Measurements from ENCODE around the gene CLEC20A.

Gene CLEC20A

DNA sequence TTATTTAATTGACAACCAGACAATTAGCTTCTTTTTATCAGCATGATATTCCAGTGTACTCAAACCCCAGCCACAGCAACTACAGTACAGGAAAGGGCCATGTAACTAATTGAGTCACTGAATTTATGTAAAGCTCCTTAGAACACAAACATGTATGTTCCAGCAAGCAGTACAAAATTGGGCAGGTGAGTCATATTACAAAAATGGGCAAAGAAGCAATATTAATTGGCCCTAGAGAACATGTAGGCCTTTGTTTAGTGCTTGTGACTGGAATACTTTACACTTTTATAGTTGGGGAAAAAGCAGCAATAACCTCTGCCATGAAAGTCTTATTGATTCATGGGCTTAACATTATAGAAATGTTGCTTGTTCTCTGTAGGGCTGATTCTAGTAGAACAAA, 31.8 kb downstream of the CLEC20A start:
- no peak for DNase-seq

DNA sequence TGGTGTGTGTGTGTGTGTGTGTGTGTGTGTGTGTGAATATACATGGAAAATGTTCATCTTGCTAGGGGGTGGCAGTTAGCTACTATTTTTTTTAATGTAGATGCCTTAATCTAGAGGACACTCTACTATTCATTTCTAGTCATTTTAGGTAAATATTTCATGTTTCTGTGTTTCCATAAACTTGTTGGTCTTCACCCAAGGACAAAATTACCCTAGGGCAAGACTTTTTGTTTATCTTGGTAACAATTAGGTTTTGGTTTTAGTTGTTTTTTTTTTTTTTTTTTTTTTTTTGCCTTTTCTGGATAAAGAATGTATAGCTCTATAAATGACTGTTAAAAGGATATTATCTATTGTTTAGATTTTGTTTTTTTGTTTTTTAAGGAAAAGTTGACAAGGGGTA, 32.2 kb downstream of the CLEC20A start:
- no peak for DNase-seq

DNA sequence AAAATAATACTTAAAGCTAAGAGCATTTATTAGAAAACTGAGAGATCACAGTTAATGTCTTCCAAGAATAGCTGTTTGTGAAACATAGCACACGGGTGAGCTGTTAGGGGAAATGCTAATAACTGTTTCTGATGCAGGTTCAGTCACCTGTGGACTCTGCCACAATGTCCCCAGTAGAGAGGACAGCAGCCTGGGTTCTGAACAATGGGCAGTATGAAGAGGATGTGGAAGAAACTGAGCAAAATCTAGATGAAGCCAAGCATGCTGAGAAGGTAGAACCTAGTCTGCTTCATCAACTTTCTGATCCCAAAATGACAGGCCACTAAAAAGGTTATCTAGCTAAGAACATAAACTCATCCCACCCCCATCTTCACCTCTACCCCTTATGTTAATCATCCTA, 32.6 kb downstream of the CLEC20A start:
- DNase-seq = no peak

DNA sequence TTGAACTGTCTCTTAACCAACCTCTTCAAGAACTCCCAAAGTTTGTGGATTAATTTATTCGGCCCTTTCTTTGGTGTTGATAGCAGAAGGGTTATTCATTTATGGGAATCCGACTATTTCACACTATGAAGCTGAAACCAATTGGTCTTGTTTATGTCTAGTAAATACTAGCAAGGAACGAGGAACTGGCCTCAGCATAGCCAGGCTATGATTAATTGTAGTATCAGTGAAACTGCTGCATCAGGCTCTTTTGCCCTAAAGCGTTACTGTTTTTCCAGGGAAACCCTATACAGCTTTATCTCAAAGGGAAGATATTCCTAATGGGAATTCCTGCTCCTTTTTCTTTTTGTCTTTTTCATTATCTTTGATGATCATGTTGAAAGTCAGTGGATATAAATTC, 35.1 kb downstream of the CLEC20A start:
- no peak for DNase-seq

DNA sequence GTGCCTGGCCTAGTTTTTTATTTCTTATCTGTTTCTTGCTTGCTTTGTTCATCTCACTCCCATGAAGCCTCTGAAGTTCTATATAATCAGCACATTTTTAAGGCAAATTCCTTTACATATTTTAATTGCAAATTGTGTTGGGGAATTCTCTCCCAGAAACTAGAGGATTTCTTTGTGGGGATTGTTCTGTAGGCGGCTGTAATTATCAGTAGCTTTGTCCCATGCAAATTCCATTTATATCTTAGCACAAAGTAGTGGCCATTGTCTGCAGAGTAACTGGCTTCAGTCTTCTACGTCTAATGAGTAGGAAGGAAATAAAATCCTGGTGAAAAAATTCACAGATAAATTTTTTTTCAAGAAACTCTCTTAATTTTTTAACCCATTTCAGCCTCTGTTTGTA, 35.7 kb downstream of the CLEC20A start:
- DNase-seq = no peak

DNA sequence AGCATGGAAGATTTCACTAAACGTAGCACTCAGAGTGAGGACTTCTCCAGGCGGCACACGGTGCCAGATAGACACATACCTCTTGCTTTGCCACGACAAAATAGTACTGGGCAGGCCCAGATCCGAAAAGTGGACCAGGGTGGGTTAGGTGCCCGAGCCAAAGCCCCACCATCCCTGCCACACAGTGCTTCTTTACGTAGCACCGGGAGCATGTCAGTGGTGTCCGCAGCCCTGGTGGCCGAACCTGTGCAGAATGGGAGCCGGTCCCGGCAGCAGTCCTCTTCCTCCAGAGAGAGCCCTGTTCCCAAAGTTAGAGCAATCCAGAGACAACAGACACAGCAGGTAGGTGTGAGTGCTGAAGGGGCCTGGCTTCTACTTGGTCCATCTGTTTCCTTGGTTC, 38.6 kb downstream of the CLEC20A start:
- no peak for DNase-seq

DNA sequence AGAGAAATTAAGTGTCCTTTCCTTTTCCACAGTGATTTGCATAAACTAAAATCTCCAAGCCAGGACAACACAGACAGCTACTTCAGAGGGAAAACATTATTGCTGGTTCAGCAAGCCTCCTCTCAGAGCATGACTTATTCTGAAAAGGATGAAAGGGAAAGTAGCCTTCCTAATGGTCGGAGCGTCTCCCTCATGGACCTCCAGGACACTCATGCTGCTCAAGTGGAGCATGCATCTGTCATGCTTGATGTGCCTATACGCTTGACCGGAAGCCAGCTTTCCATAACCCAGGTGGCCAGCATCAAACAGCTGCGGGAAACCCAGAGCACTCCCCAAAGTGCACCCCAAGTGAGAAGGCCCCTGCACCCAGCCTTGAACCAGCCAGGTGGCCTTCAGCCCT, 39.1 kb downstream of the CLEC20A start:
- DNase-seq = no peak

DNA sequence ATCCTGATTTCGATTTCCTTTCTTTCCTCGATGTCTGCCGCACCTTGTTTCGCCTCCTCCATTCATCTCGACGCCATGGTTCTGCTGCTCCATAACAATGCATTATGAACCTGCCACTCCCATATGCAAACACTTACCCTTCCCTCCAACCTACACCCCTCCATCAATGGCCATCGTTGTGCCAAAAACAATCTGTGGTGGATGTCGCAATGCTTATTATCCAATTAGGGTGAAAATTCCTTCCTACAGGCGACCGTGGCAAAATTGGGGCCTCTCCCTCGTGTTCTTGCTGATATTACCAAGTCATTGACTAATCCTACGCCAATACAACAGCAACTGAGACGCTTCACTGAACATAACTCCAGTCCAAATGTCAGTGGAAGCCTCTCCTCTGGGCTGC, 40.3 kb downstream of the CLEC20A start:
- DNase-seq = no peak

DNA sequence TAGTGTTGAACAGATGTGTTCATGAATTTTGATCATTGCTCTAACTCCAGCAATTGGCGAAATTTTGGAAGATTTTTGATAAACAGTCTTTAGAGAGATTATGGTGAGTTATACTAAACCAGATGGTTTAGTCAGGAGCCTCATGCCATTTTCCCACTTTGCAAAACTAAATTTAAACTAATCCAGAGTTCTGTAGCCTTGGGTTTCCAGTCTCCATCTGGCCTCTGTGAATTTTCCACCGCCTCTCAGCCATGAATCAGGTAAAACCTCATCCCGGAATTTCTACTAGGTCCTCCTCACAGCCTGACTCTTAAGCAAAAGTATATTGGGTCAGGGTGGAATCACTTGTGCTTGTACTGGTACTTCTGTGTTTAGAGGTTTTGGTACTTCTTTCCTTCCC, 44.8 kb downstream of the CLEC20A start:
- no peak for DNase-seq

DNA sequence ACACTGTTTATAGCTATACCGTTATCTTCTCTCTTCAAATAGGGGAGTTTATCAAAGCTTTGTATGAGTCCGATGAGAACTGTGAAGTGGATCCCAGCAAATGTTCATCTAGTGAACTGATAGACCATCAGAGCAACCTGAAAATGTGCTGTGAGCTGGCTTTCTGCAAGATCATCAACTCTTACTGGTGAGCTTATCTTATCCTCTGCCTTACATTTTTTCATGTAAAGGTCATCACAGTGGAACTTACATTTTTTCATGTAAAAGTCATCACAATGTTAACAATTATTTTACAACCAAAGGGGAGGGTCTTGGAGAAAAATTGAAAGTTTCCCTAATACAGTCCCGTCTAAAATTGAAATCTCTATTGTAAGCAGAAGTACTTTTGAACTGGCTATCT, 45.2 kb downstream of the CLEC20A start:
- DNase-seq = no peak

DNA sequence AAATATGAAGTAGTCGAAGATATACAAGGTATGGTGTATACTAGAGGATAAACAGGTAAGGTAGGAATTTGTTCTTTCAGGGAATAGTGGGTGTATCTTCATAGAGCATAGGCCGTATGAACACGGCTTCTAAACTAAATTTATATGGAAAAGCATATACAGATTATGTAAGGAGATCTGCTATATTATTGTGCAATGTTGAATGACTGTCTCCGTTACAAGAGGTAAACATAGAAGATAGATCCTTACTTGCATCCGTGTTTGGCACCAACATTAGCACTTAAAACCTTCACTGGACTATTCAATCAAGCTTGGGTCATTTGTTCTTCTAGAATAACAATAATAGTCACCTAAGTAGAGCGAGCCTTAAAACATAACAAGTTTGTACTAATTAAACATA, 45.9 kb downstream of the CLEC20A start:
- no peak for DNase-seq

DNA sequence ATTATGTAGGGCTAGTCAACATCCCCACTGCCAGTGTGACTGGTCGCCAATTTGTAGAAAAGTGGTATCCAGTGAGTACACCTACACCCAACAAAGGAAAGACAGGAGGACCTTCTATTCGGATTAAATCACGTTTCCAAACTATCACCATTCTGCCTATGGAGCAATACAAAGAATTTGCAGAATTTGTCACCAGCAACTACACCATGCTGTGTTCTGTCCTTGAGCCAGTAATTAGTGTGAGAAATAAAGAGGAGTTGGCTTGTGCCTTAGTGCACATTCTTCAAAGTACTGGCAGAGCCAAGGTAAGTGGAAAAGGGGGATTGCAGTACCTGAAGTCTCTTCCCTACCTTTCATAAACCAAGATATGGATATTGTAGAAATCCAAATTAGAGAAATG, 53.8 kb downstream of the CLEC20A start:
- DNase-seq = no peak

DNA sequence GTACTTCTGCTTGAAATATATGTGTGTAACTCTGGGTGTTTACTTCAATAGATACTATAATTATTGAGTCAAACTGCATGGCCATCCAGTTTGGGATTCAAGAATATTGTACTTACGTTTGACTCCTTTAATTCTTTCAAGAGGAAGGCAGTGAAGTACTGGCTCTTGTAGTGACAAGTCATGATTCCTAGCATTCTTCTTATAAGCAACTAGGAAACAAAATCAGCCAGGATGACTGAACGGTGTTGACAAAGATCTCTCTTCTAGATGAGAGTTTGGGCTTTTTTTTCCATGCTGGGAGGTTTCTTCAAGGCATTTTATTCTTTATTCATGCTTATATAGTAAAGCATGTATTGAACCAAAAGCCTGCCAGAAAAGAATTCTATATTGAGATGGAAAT, 58.3 kb downstream of the CLEC20A start:
- DNase-seq = no peak

DNA sequence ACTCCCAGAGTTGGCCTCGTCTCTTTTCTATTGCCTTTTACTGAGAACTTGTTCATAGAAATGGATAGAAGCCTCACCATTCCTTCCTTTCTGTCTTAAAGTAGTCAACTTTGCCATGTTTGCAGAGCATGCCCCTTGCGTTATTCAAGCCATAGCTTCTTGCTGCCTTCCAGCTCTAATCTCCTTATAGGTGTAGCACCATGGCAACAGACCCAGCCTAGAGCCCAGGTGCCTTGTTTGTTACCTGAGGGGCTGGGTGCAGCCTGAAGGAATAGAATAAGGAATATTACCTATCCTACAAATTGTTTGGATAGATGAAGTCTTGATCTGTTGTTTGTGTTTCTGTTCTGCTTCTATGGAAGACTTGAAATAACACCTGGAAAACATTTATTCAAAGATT, 59.9 kb downstream of the CLEC20A start:
- no peak for DNase-seq

DNA sequence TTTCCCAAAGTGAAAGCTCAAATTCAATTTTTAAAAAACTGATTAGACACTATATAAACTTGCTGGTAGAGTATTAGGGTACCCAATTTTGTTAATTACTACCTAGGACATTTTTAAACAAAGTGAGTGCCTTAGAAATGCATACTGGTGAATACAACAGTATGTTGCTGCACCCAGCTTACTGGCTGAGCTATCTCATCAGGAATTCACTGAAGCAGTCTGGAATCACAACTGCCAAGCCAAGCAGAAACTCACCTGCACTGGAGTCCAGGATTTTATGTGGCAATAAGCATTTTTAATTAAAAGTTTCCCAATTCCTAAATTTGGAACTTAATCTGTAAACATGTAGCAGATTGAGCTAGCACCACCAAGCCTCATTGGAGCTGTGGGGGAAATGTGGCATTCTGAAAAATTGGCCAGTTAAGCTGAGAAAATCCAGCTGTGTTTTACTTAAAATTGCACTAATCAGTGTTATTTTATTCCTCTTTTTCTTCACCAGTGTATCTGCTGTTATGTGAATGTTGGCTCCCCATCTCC, 61.8 kb downstream of the CLEC20A start:
- DNase-seq = no peak

DNA sequence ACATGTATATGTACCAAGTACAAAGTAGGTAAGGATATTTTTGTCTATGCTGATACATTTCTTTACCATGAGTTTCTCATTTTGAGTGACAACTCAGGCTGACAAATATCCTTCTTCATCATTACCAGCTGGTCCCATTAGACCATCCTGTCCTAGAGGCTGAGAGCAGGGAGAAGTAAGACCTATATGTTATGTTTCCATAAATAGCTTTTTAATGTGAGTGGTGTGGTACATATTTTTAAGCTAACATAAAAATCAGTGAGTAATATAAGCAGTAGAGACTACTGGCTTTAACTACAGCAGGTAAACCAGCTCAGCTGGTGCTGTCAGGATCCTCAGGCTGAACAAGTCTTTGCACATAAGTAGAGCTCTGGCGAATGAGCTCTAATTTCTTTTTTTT, 62.4 kb downstream of the CLEC20A start:
- no peak for DNase-seq
